SK-N-SH (cell line): ENCODE data around the gene ZNF507. TPM values are rescaled to one million over a fixed set of nuclear protein-coding genes. Genes with fewer than 3 reads are reported as not detected.
A peak's percentile ranks its signal among the peaks of the same experiment; 100 is the strongest.

ENCODE experiments used
- CTCF ChIA-PET: fragments of 300-600, 350-600 bp; formaldehyde crosslinking; extraction: SDS; loops from one replicate; lab custom pipeline; 2021; lab: Yijun Ruan, JAX
- POLR2A ChIA-PET: fragments of 350-600 bp; sonication (Branson Sonifier 250); formaldehyde crosslinking; extraction: SDS; loops from one replicate; lab custom pipeline; 2020; ENCODE audit warnings: antibody characterized with exemption, inconsistent platforms; lab: Yijun Ruan, JAX
- DNase-seq: peaks from one replicate; pipeline ENCODE4 v3.0.0; 2012
- H2AFZ ChIP-seq: fragments of 200-600 bp; sonication (generic); 2 replicates; pipeline ENCODE4 v1.8.1; 2016; ENCODE audit warnings: antibody characterized with exemption, mild to moderate bottlenecking, low read depth
- H3F3A ChIP-seq: fragments of 200-600 bp; sonication (generic); replicated peaks from 2 replicates; pipeline ENCODE3; 2016; ENCODE audit warnings: antibody characterized with exemption, mild to moderate bottlenecking; ENCODE audit not compliant: insufficient read depth
- H3K27ac ChIP-seq, 2 experiments: fragments of 200-500 bp in 1 of 2; fragments of 200-600 bp in 1 of 2; sonication (Bioruptor generic) in 1 of 2; sonication (generic), shearing (Covaris generic) in 1 of 2; 2 replicates each; pipeline versions ENCODE4 v1.5.1 to v1.6.1; 2014 to 2016; ENCODE audit warnings: low read depth in 2 of 2, inconsistent platforms in 1 of 2, low read length in 1 of 2, mild to moderate bottlenecking in 1 of 2, mixed read lengths in 1 of 2
- H3K27me3 ChIP-seq: fragments of 200-600 bp; sonication (generic), shearing (Covaris generic); 2 replicates; pipeline ENCODE4 v1.6.1; 2016; ENCODE audit warnings: mixed run types; ENCODE audit not compliant: insufficient read depth
- H3K36me3 ChIP-seq, 2 experiments: fragments of 200-500 bp in 1 of 2; fragments of 200-600 bp in 1 of 2; sonication (Bioruptor generic) in 1 of 2; sonication (generic) in 1 of 2; replicated peaks in 1 of 2; 2 replicates each; pipeline versions ENCODE3 to v1.5.1; 2014 to 2016; ENCODE audit warnings: low read length in 1 of 2, mild to moderate bottlenecking in 1 of 2; ENCODE audit not compliant: insufficient read depth in 2 of 2, control insufficient read depth in 1 of 2
- H3K4me1 ChIP-seq, 2 experiments: fragments of 200-500 bp in 1 of 2; fragments of 200-600 bp in 1 of 2; sonication (Bioruptor generic) in 1 of 2; sonication (generic), shearing (Covaris generic) in 1 of 2; 2 replicates each; pipeline versions ENCODE4 v1.5.1 to v1.6.1; 2014 to 2016; ENCODE audit warnings: low read depth in 1 of 2, low read length in 1 of 2, mixed run types in 1 of 2; ENCODE audit not compliant: insufficient read depth in 2 of 2, control insufficient read depth in 1 of 2
- H3K4me2 ChIP-seq: fragments of 200-600 bp; sonication (generic), shearing (Covaris generic); 2 replicates; pipeline ENCODE4 v1.6.1; 2017; ENCODE audit warnings: mixed run types
- H3K4me3 ChIP-seq, 2 experiments: fragments of 200-500 bp in 1 of 2; fragments of 200-600 bp in 1 of 2; sonication (Bioruptor generic) in 1 of 2; sonication (generic), shearing (Covaris generic) in 1 of 2; 2 replicates each; pipeline versions ENCODE4 v1.5.1 to v1.8.1; 2014 to 2016; ENCODE audit warnings: low read depth in 2 of 2, inconsistent platforms in 1 of 2, low read length in 1 of 2, mild to moderate bottlenecking in 1 of 2, mixed read lengths in 1 of 2, moderate library complexity in 1 of 2
- H3K79me2 ChIP-seq: fragments of 200-600 bp; sonication (generic); 2 replicates; pipeline ENCODE4 v1.8.1; 2017; ENCODE audit warnings: mild to moderate bottlenecking; ENCODE audit not compliant: insufficient read depth
- H3K9ac ChIP-seq: fragments of 200-600 bp; sonication (generic); 2 replicates; pipeline ENCODE4 v1.6.1; 2017; ENCODE audit warnings: mixed run types
- H3K9me2 ChIP-seq: fragments of 200-600 bp; sonication (generic); 2 replicates; pipeline ENCODE4 v1.6.1; 2017; ENCODE audit warnings: mixed run types
- H3K9me3 ChIP-seq: fragments of 200-600 bp; sonication (generic); 2 replicates; pipeline ENCODE4 v1.6.1; 2017; ENCODE audit warnings: mixed run types, mild to moderate bottlenecking, moderate library complexity
- H4K20me1 ChIP-seq: fragments of 200-600 bp; sonication (generic); 2 replicates; pipeline ENCODE4 v1.6.1; 2017; ENCODE audit warnings: mild to moderate bottlenecking, mixed run types; ENCODE audit not compliant: insufficient read depth
- ELF1 ChIP-seq: IDR thresholded peaks from 2 replicates; pipeline ENCODE4 v1.4.0; 2012
- EZH2phosphoT487 ChIP-seq: fragments of 200-600 bp; sonication (generic); IDR thresholded peaks from 2 replicates; pipeline ENCODE4 v1.6.1; 2017; ENCODE audit warnings: low read depth, mixed run types, mild to moderate bottlenecking, antibody characterized with exemption, moderate library complexity, borderline replicate concordance
- FOSL2 ChIP-seq: IDR thresholded peaks from 2 replicates; pipeline ENCODE4 v1.4.0; 2012; ENCODE audit warnings: low read depth, mild to moderate bottlenecking, moderate library complexity, borderline replicate concordance
- FOXJ3 ChIP-seq: sonication (generic); formaldehyde crosslinking; IDR thresholded peaks from 2 replicates; pipeline ENCODE4 v1.5.1; 2020; ENCODE audit warnings: mild to moderate bottlenecking, missing genetic modification reagents
- FOXM1 ChIP-seq: IDR thresholded peaks from 2 replicates; pipeline ENCODE4 v1.4.0; 2012; ENCODE audit warnings: low read depth, mild to moderate bottlenecking
- GABPA ChIP-seq: IDR thresholded peaks from 2 replicates; pipeline ENCODE4 v1.4.0; 2012; ENCODE audit warnings: low read depth, mild to moderate bottlenecking
- JUND ChIP-seq: IDR thresholded peaks from 2 replicates; pipeline ENCODE4 v1.4.0; 2012
- RAD21 ChIP-seq: IDR thresholded peaks from 2 replicates; pipeline ENCODE4 v1.6.1; 2012; ENCODE audit warnings: mild to moderate bottlenecking, low read length
- RXRA ChIP-seq: IDR thresholded peaks from 2 replicates; pipeline ENCODE4 v1.4.0; 2012; ENCODE audit warnings: low read depth, mild to moderate bottlenecking, borderline replicate concordance
- SMC3 ChIP-seq: IDR thresholded peaks from 2 replicates; pipeline ENCODE4 v1.6.1; 2012; ENCODE audit warnings: low read depth, low read length, improper control_type of control experiment
- TAF1 ChIP-seq: IDR thresholded peaks from 2 replicates; pipeline ENCODE4 v1.6.1; 2012; ENCODE audit warnings: low read depth, mild to moderate bottlenecking, low read length, moderate library complexity, borderline replicate concordance
- TEAD4 ChIP-seq: IDR thresholded peaks from 2 replicates; pipeline ENCODE4 v1.4.0; 2012; ENCODE audit warnings: mild to moderate bottlenecking, borderline replicate concordance; ENCODE audit not compliant: insufficient read depth
- USF1 ChIP-seq: IDR thresholded peaks from 2 replicates; pipeline ENCODE4 v1.4.0; 2012; ENCODE audit warnings: low read depth, borderline replicate concordance
- YY1 ChIP-seq: IDR thresholded peaks from 2 replicates; pipeline ENCODE4 v1.4.0; 2012; ENCODE audit warnings: low read depth, mild to moderate bottlenecking
- WGBS: methylation state at CpG from one replicate; pipeline ENCODE4 v1.1.6; 2017; ENCODE audit warnings: low lambda C conversion rate; 5-methylcytosine and 5-hydroxymethylcytosine counted together
- polyA plus RNA-seq, 3 experiments: library from polyadenylated mRNA; depleted of rRNA; stranded (reverse); fragments of >200 nt; gene quantifications; 2 replicates each; pipeline ENCODE4 v1.2.3, GENCODE V29; 2012
- TF ChIP-seq, protein P1 (sequence below): fragments of 150-350 bp; IDR thresholded peaks from 2 replicates; pipeline ENCODE4 v1.6.1; 2017; ENCODE audit warnings: antibody characterized with exemption, low read length, low read depth, borderline replicate concordance

ZNF507 gene
- polyA plus RNA-seq, 1 of the 3 experiments (the other 2 are of a cell fraction): 6.8 TPM

DNA sequence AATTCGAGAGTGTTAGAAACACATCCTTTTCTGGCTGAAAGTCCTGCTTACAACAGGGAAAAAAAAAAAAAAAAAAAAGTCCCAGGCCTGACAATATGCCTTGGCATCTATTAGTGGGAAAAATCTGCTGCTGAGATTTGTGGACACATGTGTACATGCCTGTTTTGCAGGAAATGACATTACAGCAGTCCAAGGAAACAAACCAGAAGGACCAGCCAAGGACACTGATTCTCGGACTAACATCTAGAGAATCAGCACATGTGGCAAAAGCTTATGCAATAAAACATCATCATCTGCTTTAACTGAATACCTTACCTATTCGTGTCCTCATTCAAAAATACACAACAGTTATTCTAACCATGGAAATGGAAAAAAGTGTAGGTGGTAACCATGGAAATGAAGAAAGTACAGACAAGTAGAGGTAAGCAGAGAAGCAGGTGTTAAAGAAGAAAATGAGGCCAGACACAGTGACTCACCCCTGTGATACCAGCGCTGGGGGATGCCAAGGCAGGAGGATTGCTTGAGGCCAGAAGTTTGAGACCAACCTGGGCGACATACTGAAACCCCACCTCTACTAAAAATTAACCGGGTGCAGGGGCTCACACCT, 50.7 kb downstream of the ZNF507 start (continued):
- no peak for TF ChIP-seq FOXJ3 (CRISPR knock-in tag)
- no peak for TF ChIP-seq EZH2phosphoT487

DNA sequence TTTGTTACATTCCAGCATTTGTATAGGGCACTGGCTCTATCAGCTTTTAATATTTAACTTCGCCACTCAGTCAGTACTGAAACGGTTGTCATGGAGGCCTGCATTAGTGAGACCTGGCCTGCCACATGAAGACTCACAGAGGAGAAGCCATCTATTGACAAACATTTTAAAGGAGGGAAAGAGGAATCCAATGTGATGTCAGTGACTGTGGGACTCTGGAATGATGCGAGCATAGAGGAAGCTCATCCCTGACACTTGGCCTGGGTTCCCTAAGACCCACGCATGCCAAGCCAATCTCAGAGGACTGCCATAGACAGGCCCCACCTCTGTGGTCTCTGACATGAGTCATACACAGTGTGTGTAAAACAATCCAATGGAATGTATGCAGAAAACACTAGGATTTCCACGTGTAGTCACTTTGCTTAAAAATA, 52.3 kb downstream of the ZNF507 start:
- 69% methylated on average over 5 of the region's 5 CpGs for WGBS
- H3K4me2 ChIP-seq: no peak overlapping the region
- no peaks in the 10 kb centered on the region for H4K20me1 ChIP-seq
- no peaks in the 10 kb centered on the region for H3K9me2 ChIP-seq
- no peak overlapping the region for H3K4me3 ChIP-seq
- no peaks in the 10 kb centered on the region for H3K27me3 ChIP-seq
- H2AFZ ChIP-seq: no peak overlapping the region
- H3K27ac ChIP-seq: no peak overlapping the region
- peak; percentile 29; the same call in 1 of the 2 replicates for TF ChIP-seq JUND
- TF ChIP-seq FOSL2: peak; percentile 59; the same call in 1 of the 2 replicates
- no peak for TF ChIP-seq EZH2phosphoT487
- CTCF ChIA-PET: interaction anchor here (1.2 kb wide), 1 partner anchor 11 kb away, joined by 3 read pairs; no protein-coding TSS in a partner anchor
- H3K36me3 ChIP-seq: peaks cover 0 to 3% of the 10 kb centered on the region in 2 experiments
- no peaks in the 10 kb centered on the region for H3F3A ChIP-seq
- no peaks in the 10 kb centered on the region for H3K79me2 ChIP-seq
- POLR2A ChIA-PET: no interaction called here
- no peak for DNase-seq
- no peaks in the 10 kb centered on the region for H3K4me1 ChIP-seq
- no peaks in the 10 kb centered on the region for H3K9me3 ChIP-seq
- no peak overlapping the region for H3K9ac ChIP-seq

DNA sequence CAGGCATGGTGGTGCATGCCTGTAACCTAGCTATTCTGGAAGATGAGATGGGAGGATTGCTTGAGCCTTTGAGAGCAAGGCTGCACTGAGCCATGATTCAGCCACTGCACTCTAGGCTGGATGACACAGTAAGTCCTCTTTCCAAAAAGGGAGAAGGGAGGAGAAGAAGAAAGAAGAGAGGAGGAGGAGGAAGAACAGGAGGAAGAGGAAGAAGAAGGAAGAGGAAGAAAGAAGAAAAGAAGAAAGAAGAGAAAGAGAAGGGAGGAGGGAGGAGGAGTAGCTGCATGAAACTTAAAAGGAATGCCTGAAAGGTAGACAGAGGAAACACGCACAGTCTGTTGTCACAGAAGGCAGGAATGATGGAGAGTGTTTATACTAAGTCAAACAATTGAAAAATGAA, 56.6 kb downstream of the ZNF507 start:
- Histone ChIP-seq H3K9me2 (no peaks in the 10 kb centered on the region), H3K4me2 (no peak overlapping the region), H3K9ac (no peak overlapping the region), H3K79me2 (peaks cover 29% of the 10 kb centered on the region), H3K27me3 (no peaks in the 10 kb centered on the region), H2AFZ (no peak overlapping the region), H3K36me3 (no peaks in the 10 kb centered on the region), H4K20me1 (no peaks in the 10 kb centered on the region), H3K27ac (no peak overlapping the region), H3K4me3 (no peak overlapping the region), H3F3A (no peaks in the 10 kb centered on the region), H3K9me3 (no peaks in the 10 kb centered on the region), H3K4me1 (peaks cover 14 to 15% of the 10 kb centered on the region in 2 experiments)
- 97% methylated on average over 1 of the region's 1 CpG for WGBS
- CTCF ChIA-PET: no interaction called here
- no peak for TF ChIP-seq FOXM1
- no peak for TF ChIP-seq RAD21
- TF ChIP-seq GABPA: no peak
- TF ChIP-seq YY1: no peak
- TF ChIP-seq FOSL2: no peak
- no peak for TF ChIP-seq TAF1
- TF ChIP-seq, protein P1, sequence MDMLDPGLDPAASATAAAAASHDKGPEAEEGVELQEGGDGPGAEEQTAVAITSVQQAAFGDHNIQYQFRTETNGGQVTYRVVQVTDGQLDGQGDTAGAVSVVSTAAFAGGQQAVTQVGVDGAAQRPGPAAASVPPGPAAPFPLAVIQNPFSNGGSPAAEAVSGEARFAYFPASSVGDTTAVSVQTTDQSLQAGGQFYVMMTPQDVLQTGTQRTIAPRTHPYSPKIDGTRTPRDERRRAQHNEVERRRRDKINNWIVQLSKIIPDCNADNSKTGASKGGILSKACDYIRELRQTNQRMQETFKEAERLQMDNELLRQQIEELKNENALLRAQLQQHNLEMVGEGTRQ: no peak
- no peak for TF ChIP-seq RXRA
- TF ChIP-seq ELF1: no peak
- TF ChIP-seq SMC3: no peak
- no peak for TF ChIP-seq TEAD4
- no peak for TF ChIP-seq USF1
- no peak for DNase-seq
- POLR2A ChIA-PET: no interaction called here
